WTC11 (cell line): ENCODE measurements around the gene LSM3. TPM values are rescaled to one million over a fixed set of nuclear protein-coding genes. Genes with fewer than 3 reads are reported as not detected.

ENCODE experiments used
- ATAC-seq: fragments of 200-7000 bp; cut with Tn5 transposase; 2 replicates; pipeline ENCODE4 v1.10.0; 2021; ENCODE audit warnings: mild to moderate bottlenecking, moderate library complexity
- CTCF ChIA-PET: fragments of 300-600 bp; sonication (Branson Sonifier 250); formaldehyde crosslinking; loops from one replicate; lab custom pipeline; 2021; ENCODE audit warnings: antibody characterized with exemption; lab: Charles Lee
- POLR2A ChIA-PET: fragments of 350-600 bp; sonication (Branson Sonifier 250); formaldehyde crosslinking; loops from one replicate; lab custom pipeline; 2021; ENCODE audit warnings: antibody characterized with exemption; lab: Charles Lee
- DNase-seq: peaks from one replicate; pipeline ENCODE4 v3.0.0; 2021; ENCODE audit warnings: low spot score
- H3K27ac Mint-ChIP-seq: 2 replicates; pipeline ENCODE4 v1.8.0; 2021; ENCODE audit warnings: mixed read lengths
- H3K27me3 Mint-ChIP-seq: 2 replicates; pipeline ENCODE4 v1.8.0; 2021; ENCODE audit warnings: low read depth, mild to moderate bottlenecking, moderate library complexity, mixed read lengths
- H3K36me3 Mint-ChIP-seq: 2 replicates; pipeline ENCODE4 v1.8.0; 2021; ENCODE audit warnings: mixed read lengths
- H3K4me1 Mint-ChIP-seq: 2 replicates; pipeline ENCODE4 v1.8.0; 2022; ENCODE audit warnings: mixed read lengths
- H3K4me3 Mint-ChIP-seq: 2 replicates; pipeline ENCODE4 v1.8.0; 2021; ENCODE audit warnings: mild to moderate bottlenecking, moderate library complexity, mixed read lengths
- H3K9me3 Mint-ChIP-seq: 2 replicates; pipeline ENCODE4 v1.8.0; 2021; ENCODE audit warnings: mixed read lengths
- ATF1 ChIP-seq: sonication (generic); formaldehyde crosslinking; IDR thresholded peaks from 2 replicates; pipeline ENCODE4 v1.8.1; 2023; ENCODE audit warnings: mild to moderate bottlenecking, moderate library complexity, missing genetic modification reagents
- GRHL2 ChIP-seq: fragments of 250-450 bp; sonication (Bioruptor Pico); IDR thresholded peaks from 2 replicates; pipeline ENCODE4 v1.8.0; 2022; ENCODE audit warnings: mild to moderate bottlenecking, moderate library complexity; ENCODE audit not compliant: insufficient replicate concordance, severe bottlenecking
- MXD4 ChIP-seq: fragments of 250-450 bp; sonication (Bioruptor Pico); IDR thresholded peaks from 2 replicates; pipeline ENCODE4 v1.8.0; 2021; ENCODE audit warnings: mild to moderate bottlenecking, moderate library complexity, borderline replicate concordance
- MYBL2 ChIP-seq: sonication (generic); formaldehyde crosslinking; IDR thresholded peaks from 2 replicates; pipeline ENCODE4 v1.8.1; 2023; ENCODE audit warnings: mild to moderate bottlenecking, moderate library complexity, missing genetic modification reagents
- NFATC4 ChIP-seq: fragments of 250-450 bp; sonication (Bioruptor Pico); IDR thresholded peaks from 2 replicates; pipeline ENCODE4 v1.9.0; 2021; ENCODE audit warnings: mild to moderate bottlenecking
- NR3C1 ChIP-seq: sonication (generic); formaldehyde crosslinking; conservative IDR thresholded peaks from 2 replicates; pipeline ENCODE4 v1.8.1; 2023; ENCODE audit warnings: low read depth, mild to moderate bottlenecking, missing genetic modification reagents
- OVOL2 ChIP-seq: fragments of 250-450 bp; sonication (Bioruptor Pico); IDR thresholded peaks from 2 replicates; pipeline ENCODE4 v1.9.0; 2021; ENCODE audit warnings: mild to moderate bottlenecking, borderline replicate concordance
- SMAD4 ChIP-seq: sonication (generic); formaldehyde crosslinking; IDR thresholded peaks from 2 replicates; pipeline ENCODE4 v1.8.0; 2022; ENCODE audit warnings: mild to moderate bottlenecking, missing genetic modification reagents
- ZNF121 ChIP-seq: sonication (generic); formaldehyde crosslinking; IDR thresholded peaks from 2 replicates; pipeline ENCODE4 v1.8.0; 2023; ENCODE audit warnings: missing genetic modification reagents
- ZNF263 ChIP-seq: sonication (generic); formaldehyde crosslinking; IDR thresholded peaks from 2 replicates; pipeline ENCODE4 v1.8.1; 2022; ENCODE audit warnings: low read depth, mild to moderate bottlenecking, moderate library complexity, missing genetic modification reagents
- total RNA-seq: library from RNA; stranded (reverse); gene quantifications from 3 replicates; pipeline ENCODE4 v1.2.3, GENCODE V29; 2021
- TF ChIP-seq, protein P1 (sequence below): sonication (generic); formaldehyde crosslinking; IDR thresholded peaks from 2 replicates; pipeline ENCODE4 v1.8.1; 2023; ENCODE audit warnings: mild to moderate bottlenecking, missing genetic modification reagents
- TF ChIP-seq, protein P2 (sequence below): sonication (generic); formaldehyde crosslinking; IDR thresholded peaks from 2 replicates; pipeline ENCODE4 v1.8.1; 2023; ENCODE audit warnings: mild to moderate bottlenecking, missing genetic modification reagents
- TF ChIP-seq, protein P3 (sequence below): sonication (generic); formaldehyde crosslinking; IDR thresholded peaks from 2 replicates; pipeline ENCODE4 v1.8.0; 2022; ENCODE audit warnings: missing genetic modification reagents
- TF ChIP-seq, protein P4 (sequence below): sonication (generic); formaldehyde crosslinking; IDR thresholded peaks from 2 replicates; pipeline ENCODE4 v1.8.1; 2022; ENCODE audit warnings: mild to moderate bottlenecking, moderate library complexity, missing genetic modification reagents
- TF ChIP-seq, protein P5 (sequence below): sonication (generic); formaldehyde crosslinking; IDR thresholded peaks from 2 replicates; pipeline ENCODE4 v1.8.1; 2022; ENCODE audit warnings: low read depth, mild to moderate bottlenecking, moderate library complexity, missing genetic modification reagents, borderline replicate concordance
- TF ChIP-seq, protein P6 (sequence below): sonication (generic); formaldehyde crosslinking; IDR thresholded peaks from 2 replicates; pipeline ENCODE4 v1.8.1; 2023; ENCODE audit warnings: mild to moderate bottlenecking, moderate library complexity, missing genetic modification reagents

LSM3 gene
- total RNA-seq, 1 experiment from 2014 or later: 21.4 TPM

DNA sequence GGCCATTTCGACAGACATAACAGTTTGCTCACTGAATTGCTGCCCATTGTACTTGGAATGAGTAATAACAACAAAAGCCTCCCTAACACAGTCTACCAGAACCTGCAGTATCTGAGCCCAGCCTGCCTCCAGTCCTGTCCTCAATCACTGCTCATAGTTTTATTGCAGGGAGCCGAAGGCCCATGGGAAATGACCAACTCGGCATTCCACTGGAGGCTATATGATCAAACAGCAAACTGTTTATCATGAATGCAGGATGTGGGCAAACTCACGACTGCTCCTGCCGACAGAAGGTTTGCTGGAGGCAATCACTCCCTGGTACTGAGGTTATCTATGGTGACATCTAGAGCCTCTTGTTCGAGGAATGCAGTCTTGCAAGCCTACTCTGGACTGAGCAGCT, 46.3 kb downstream of the LSM3 start:
- DNase-seq (no peak), ATAC-seq (no peak)
- H3K4me3 Mint-ChIP-seq: no peak overlapping the region
- CTCF ChIA-PET: interaction anchor here (3.7 kb wide), 1 partner anchor 21 kb away, joined by 15 read pairs; no protein-coding TSS in a partner anchor
- no peak overlapping the region for H3K27ac Mint-ChIP-seq
- H3K27me3 Mint-ChIP-seq: peaks cover 10% of the 10 kb centered on the region; the same call in 1 of the 2 replicates
- H3K36me3 Mint-ChIP-seq: peaks cover 10% of the 10 kb centered on the region
- peaks cover 31% of the 10 kb centered on the region for H3K9me3 Mint-ChIP-seq
- TF ChIP-seq NR3C1 (CRISPR knock-in tag): no peak
- TF ChIP-seq, protein P1, sequence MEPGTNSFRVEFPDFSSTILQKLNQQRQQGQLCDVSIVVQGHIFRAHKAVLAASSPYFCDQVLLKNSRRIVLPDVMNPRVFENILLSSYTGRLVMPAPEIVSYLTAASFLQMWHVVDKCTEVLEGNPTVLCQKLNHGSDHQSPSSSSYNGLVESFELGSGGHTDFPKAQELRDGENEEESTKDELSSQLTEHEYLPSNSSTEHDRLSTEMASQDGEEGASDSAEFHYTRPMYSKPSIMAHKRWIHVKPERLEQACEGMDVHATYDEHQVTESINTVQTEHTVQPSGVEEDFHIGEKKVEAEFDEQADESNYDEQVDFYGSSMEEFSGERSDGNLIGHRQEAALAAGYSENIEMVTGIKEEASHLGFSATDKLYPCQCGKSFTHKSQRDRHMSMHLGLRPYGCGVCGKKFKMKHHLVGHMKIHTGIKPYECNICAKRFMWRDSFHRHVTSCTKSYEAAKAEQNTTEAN: no peak
- TF ChIP-seq ATF1: no peak
- TF ChIP-seq, protein P2, sequence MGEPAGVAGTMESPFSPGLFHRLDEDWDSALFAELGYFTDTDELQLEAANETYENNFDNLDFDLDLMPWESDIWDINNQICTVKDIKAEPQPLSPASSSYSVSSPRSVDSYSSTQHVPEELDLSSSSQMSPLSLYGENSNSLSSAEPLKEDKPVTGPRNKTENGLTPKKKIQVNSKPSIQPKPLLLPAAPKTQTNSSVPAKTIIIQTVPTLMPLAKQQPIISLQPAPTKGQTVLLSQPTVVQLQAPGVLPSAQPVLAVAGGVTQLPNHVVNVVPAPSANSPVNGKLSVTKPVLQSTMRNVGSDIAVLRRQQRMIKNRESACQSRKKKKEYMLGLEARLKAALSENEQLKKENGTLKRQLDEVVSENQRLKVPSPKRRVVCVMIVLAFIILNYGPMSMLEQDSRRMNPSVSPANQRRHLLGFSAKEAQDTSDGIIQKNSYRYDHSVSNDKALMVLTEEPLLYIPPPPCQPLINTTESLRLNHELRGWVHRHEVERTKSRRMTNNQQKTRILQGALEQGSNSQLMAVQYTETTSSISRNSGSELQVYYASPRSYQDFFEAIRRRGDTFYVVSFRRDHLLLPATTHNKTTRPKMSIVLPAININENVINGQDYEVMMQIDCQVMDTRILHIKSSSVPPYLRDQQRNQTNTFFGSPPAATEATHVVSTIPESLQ (CRISPR knock-in tag): no peak
- TF ChIP-seq MXD4: no peak
- no peak for TF ChIP-seq GRHL2 (CRISPR knock-in tag)
- no peak for TF ChIP-seq SMAD4 (CRISPR knock-in tag)
- TF ChIP-seq NFATC4: no peak
- TF ChIP-seq, protein P3, sequence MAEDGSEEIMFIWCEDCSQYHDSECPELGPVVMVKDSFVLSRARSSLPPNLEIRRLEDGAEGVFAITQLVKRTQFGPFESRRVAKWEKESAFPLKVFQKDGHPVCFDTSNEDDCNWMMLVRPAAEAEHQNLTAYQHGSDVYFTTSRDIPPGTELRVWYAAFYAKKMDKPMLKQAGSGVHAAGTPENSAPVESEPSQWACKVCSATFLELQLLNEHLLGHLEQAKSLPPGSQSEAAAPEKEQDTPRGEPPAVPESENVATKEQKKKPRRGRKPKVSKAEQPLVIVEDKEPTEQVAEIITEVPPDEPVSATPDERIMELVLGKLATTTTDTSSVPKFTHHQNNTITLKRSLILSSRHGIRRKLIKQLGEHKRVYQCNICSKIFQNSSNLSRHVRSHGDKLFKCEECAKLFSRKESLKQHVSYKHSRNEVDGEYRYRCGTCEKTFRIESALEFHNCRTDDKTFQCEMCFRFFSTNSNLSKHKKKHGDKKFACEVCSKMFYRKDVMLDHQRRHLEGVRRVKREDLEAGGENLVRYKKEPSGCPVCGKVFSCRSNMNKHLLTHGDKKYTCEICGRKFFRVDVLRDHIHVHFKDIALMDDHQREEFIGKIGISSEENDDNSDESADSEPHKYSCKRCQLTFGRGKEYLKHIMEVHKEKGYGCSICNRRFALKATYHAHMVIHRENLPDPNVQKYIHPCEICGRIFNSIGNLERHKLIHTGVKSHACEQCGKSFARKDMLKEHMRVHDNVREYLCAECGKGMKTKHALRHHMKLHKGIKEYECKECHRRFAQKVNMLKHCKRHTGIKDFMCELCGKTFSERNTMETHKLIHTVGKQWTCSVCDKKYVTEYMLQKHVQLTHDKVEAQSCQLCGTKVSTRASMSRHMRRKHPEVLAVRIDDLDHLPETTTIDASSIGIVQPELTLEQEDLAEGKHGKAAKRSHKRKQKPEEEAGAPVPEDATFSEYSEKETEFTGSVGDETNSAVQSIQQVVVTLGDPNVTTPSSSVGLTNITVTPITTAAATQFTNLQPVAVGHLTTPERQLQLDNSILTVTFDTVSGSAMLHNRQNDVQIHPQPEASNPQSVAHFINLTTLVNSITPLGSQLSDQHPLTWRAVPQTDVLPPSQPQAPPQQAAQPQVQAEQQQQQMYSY: no peak
- TF ChIP-seq, protein P4, sequence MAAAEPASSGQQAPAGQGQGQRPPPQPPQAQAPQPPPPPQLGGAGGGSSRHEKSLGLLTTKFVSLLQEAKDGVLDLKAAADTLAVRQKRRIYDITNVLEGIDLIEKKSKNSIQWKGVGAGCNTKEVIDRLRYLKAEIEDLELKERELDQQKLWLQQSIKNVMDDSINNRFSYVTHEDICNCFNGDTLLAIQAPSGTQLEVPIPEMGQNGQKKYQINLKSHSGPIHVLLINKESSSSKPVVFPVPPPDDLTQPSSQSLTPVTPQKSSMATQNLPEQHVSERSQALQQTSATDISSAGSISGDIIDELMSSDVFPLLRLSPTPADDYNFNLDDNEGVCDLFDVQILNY: no peak
- no peak for TF ChIP-seq OVOL2 (CRISPR knock-in tag)
- no peak for TF ChIP-seq ZNF263 (CRISPR knock-in tag)
- no peak for TF ChIP-seq MYBL2 (CRISPR knock-in tag)
- TF ChIP-seq, protein P5, sequence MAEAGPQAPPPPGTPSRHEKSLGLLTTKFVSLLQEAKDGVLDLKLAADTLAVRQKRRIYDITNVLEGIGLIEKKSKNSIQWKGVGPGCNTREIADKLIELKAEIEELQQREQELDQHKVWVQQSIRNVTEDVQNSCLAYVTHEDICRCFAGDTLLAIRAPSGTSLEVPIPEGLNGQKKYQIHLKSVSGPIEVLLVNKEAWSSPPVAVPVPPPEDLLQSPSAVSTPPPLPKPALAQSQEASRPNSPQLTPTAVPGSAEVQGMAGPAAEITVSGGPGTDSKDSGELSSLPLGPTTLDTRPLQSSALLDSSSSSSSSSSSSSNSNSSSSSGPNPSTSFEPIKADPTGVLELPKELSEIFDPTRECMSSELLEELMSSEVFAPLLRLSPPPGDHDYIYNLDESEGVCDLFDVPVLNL: no peak
- TF ChIP-seq, protein P6, sequence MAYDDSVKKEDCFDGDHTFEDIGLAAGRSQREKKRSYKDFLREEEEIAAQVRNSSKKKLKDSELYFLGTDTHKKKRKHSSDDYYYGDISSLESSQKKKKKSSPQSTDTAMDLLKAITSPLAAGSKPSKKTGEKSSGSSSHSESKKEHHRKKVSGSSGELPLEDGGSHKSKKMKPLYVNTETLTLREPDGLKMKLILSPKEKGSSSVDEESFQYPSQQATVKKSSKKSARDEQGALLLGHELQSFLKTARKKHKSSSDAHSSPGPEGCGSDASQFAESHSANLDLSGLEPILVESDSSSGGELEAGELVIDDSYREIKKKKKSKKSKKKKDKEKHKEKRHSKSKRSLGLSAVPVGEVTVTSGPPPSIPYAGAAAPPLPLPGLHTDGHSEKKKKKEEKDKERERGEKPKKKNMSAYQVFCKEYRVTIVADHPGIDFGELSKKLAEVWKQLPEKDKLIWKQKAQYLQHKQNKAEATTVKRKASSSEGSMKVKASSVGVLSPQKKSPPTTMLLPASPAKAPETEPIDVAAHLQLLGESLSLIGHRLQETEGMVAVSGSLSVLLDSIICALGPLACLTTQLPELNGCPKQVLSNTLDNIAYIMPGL: no peak
- no peak for TF ChIP-seq ZNF121 (CRISPR knock-in tag)
- H3K4me1 Mint-ChIP-seq: peaks cover 30% of the 10 kb centered on the region
- POLR2A ChIA-PET: no interaction called here
